HG03097 (cell line): ENCODE results near the gene NPAS4.
"Not testable (repeated sequence)": the region's sequence is repeated elsewhere in the genome, so short reads cannot be mapped to it uniquely, and the experiment has no call there.

Experiments
- ATAC-seq: cut with Tn5 transposase; IDR thresholded peaks from one replicate; pipeline ENCODE4 v1.9.1; 2021; ENCODE audit not compliant: unreplicated experiment, low FRiP score

Gene NPAS4

DNA sequence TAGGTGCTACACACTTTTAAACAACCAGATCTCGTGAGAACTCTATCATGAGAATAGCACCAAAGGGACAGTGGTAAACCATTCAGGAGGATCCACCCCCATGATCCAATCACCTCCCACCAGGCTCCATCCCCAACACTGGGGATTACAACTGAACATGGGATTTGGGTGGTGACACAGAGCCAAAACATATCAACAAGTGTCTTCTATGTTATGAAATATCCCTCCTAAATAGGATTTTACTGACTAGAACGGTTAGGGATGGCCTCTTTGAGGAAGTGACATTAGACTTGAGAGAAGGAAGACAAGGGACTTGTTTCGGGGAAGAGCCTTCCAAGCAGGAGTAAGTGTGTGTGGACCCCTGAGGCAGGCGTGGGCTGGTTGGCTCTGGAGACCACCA lies 29.7 kb downstream of the NPAS4 start:
- no peak for ATAC-seq

DNA sequence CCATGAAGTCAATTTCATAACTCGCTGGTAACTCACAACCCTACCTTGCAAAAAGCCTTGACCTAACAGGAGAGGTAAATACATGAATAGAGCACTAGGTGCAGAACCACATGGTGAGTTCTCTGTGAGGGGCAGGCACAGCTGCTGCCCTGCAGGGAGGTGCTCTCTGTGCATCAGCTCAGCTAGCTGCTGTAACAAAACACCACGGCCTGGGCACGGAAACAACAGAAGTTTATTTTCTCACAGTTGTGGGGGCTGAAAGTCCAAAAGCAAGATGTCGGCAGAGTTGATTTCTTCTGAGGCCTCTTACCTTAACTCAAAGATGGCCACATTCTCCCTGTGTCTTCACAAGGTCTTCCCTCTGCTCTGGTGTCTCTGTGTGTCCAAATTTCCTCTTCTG lies 30.8 kb downstream of the NPAS4 start:
- no peak for ATAC-seq

DNA sequence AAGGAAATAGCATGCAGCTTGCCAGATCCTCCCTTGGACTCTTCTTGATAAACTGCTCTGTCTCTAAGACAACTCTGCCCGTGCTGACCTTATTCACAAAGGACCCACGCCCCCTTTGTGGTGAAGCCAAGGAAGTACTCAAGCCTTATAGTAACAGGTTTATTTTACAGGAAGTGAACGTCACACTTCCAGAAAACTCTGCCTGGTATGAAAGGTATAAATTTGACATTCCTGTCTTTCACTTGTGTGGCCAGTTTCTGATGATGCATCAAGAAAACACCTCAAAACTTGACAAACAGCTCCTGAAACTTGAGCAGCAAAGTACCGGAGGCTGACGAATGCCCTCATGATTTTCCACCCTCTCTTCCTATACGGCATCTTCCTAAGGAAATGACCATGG lies 33.4 kb downstream of the NPAS4 start:
- no peak for ATAC-seq

DNA sequence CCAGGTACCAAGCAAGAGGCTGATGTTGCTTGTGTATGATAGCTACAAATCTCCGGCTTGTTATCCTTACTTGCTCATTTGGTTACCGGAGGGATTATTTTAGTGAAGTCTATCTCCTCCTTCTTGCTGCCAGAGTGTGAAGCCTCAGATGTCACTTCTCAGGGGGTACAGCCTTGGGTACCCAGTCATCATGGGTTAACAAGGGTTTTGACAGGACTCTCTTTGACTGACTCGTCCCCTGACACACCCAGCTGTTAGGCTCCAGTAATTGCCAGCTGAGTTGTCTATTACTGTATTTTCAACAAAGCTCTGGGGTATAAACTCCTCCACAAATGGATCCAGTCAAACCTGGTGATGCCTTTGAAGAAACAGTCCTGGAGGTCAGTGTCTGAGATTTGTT lies 34.0 kb downstream of the NPAS4 start:
- ATAC-seq, result no peak

DNA sequence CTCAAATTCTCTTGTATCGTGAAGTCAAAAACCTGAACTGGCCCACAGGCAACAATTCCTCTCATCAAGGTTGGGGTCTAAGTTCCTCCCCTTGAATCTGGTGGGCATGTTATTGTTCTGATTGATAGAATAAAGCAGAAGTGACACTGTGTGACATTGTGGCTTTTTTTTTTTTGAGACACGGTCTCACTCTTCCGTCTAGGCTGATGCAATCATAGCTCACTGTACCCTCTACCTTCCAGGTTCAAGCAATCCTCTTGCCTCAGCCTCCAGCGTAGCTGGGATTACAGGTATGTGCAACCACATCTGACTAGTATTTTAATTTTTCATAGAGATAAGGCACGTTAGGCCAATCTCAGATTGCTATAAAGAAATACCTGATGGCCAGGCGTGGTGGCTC lies 37.0 kb downstream of the NPAS4 start:
- no peak for ATAC-seq

DNA sequence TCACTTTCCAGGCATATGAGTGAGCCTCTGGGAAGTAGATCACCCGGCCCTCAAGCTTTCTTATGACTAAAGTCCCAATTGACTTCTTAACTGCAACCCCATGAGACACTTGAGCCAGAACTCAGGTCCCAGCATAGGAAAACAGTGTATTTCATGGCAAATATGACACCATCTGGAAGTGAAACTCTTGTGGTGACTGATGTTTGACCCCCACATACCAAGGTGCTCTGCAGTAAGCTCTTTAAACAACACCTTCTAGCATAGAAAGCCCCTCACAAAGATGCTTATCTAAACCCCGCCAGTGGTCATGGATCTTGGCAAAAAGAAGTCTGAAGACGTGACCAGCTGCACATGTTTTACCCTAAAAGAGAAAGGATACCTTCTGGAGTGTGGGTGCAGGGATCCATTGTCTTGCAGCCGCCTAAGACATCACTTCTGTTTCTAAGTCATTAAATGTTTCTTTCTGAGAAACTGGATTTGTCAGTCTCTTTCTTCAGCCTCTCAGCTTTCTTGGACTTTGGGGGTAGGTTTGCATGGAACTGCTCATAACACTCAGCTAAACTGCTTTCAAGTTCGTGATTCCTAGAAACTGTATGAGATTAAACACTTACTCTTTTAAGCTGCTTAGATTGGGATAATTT lies 38.4 kb downstream of the NPAS4 start:
- no peak for ATAC-seq

DNA sequence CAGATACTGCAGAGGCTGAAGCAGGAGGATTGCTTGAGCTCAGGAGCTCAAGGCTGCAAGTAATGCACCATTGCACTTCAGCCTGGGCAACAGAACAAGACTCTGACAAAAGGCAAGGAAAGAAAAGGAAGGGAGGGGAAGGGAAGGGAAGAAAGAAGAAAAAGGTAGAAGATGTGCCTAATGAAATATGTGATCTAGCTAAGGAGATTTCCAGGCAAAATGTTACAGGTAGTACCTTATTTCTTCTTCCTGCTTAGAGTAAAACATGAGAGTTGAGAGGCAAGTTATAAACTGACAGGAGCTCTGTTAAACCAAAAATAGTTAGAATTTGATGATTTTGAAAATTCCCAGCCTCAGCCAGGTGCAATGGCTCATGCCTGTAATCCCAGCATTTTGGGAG lies 41.2 kb downstream of the NPAS4 start:
- ATAC-seq, result no peak

DNA sequence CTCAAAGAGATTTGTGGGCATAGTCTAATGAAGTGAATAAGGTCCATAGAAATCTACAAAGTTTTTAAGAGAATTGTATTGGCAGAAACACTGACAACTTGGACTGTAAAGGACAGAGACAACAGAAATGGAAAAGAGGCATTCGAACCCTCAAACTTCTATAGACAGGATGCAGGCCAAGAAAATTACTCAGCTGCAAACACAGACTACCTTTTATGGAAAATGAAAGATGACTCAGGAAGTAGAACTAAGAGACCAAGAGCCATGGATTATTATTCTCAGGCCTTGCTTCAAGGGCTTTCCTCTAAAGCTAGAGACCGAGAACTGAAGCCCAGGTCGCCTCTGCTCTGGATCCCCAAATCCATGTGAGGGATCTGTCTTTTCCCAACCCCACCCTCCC lies 42.1 kb downstream of the NPAS4 start:
- ATAC-seq, result no peak

DNA sequence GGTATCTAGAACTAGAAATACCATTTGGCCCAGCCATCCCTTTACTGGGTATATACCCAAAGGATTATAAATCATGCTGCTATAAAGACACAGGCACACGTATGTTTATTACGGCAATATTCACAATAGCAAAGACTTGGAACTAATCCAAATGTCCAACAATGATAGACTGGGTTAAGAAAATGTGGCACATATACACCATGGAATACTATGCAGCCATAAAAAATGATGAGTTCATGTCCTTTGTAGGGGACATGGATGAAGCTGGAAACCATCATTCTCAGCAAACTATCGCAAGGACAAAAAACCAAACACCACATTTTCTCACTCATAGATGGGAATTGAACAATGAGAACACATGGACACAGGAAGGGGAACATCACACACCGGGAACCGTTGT lies 43.3 kb downstream of the NPAS4 start:
- ATAC-seq, result not testable (repeated sequence)

DNA sequence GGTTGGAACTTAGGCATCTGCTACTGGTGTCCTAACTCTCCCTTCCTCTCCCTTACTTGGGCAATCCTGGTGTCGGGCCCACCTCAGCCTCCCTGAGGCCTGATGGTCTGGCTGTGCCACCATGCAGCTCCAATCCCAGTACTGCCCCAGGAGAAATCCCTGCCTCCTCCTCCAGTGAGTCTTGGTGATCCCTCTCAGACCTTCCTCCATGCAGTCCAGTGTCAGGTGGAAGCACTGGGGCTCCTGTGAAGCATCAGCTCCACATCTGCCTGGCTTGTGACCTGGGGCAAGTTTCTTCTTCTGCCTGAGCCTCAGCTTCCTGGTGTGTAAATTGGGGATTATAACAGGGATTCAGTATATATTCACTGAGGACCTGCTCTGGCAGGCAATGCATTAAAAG lies 44.1 kb downstream of the NPAS4 start:
- no peak for ATAC-seq

DNA sequence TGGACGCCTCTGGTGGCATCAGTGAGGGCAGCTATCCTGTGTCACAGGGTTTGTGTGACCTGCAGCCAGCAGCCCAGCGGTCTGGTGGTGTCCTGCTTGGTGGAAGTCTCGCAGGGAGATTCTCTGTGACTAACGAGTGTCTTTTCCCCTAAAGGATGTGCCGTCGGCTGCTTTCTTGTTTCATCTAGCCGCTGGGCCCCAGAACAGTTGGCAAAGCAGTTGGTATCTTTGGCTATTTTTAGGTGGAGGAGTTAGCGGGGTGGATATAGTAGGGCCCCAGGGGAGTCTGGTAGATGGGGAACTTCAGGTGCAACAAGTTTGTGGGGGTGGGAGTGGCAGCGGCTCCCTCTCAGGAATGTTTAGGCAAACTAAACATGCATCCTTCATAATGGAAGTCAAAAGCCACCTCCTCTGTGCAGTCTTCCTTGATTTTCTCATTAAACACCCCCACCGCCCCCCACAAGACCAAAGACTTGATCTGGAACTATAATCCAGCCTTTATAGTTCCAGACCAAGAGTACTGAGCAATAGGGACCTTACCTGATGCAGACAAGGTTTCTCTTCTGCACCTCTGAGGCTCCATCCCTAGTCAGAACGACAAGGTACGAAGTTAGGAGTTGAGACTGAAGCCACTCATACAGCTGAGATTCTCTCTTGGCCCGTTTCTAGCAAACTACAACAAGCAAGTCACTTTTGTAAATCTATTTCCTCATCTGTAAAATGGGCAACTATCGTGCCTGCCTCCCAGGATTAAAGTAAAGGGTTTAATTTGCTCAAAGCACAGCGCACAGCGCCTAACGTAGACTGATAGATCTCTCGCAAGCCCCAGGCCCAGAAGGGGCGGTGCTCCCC lies 44.8 kb downstream of the NPAS4 start:
- ATAC-seq, result no peak

DNA sequence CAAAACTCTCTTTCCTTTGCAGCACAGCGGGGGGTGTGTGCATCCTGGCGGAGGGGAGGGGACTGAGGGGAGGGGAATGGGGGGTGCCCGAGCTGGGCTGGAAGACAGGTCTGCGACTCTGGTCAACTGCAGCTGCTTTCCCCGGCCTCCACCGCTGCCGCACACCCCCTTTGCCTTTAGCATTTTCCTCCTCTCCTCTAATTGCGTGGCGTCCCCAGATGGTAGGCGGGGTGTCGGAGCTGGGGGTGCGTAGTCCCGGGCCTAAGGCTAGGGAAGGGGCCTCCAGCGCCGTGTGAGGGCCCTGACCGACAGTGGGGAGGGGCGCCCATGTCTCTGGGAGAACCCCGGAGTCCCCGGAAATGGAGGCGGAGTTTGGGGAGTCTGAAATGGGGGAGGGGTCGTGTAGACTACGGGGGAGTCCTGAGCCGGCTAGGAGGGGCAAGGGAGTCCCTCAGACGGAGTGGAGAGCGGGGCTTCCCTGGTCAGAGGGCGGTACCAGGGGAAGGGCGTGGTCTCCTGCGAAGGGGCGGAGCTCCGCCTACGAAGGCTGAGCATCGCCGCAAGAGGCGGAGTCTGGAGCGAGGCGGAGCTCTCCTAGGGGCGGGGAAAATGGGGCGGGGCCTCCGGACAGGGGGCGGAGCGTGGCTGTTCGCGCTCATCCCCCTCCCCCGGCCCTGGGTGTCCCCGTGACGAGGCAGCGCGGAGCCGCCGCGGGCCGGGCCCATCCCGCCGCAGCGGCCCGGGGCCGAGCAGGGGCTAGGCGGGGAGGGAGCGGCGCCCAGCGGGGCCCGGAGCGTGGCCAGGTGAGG lies 45.6 kb downstream of the NPAS4 start, which contains the start of gene PELI3:
PELI3 (plus strand) TSS at position 681 of the 809 bp plus-strand sequence. CDS start 1,224 bp downstream, outside the sequence.
- ATAC-seq, result peak; percentile 69

DNA sequence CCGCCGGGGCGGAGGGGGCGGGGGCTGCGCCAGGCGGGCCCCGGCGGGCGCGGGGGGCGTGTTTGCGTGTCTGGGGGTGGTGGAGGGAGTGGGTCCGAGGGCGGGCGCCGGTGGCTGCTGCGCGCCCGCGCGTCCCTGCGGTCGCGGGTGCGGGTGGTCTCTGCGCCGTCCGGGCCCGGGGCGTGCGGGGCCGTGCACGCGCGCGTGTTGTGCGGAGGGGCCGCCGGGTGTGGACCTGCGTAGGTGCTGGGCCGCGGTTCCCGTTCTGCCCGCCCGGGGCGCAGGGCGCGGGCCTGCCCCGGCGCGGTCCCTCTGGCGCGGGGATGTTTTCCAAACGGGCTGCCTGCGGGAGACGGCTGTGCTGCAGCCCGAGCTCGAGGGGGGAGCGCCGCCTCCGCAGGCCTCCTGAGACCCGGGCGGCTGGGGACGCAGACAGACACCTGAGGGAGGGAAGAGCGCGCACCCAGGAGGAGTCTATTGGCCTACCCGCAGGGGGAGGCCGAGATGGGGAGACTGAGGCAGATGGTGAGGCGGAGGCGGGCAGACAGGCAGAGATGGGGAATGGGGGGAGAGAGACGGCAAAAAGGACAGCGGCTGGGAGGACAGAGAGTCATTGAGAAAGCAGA lies 46.3 kb downstream of the NPAS4 start:
- ATAC-seq, result no peak

DNA sequence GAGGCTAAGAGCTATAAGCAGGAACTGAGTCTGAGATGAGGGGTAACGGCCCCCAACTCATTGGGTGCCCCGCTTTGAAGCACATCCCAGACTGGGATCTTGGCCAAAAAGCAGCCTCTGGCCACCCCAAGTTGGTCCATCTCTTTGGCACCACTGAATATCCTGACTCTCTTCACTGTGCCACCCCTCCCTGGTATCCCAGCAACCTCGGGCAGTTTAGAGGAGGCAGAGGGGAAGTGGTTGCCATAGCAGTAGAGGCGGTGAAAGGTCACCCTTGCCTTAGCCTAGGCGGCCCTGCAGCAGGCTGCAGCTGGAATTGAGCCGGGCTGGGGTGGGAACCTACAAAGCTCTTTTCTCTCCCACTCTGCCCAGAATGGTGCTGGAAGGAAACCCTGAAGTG lies 46.9 kb downstream of the NPAS4 start:
- no peak for ATAC-seq

DNA sequence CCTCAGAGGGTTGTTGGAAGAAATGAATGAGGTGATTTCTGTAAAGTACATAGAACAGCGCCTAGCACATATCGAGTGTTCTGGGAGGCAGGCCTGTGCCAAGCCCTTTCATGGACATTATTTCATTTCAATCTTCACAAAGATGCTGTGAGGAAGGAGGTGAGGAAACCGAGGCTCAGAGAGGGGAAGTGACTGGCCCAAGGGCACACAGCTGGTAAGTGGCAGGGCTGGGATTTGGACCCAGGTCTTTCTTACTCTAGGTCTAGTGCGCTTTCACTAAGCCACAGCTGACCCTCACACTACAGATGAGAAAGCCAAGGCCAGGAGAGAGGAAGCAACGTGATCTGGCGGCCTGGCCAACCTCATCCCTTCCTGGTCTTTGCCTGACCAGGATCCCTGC lies 47.9 kb downstream of the NPAS4 start:
- no peak for ATAC-seq

DNA sequence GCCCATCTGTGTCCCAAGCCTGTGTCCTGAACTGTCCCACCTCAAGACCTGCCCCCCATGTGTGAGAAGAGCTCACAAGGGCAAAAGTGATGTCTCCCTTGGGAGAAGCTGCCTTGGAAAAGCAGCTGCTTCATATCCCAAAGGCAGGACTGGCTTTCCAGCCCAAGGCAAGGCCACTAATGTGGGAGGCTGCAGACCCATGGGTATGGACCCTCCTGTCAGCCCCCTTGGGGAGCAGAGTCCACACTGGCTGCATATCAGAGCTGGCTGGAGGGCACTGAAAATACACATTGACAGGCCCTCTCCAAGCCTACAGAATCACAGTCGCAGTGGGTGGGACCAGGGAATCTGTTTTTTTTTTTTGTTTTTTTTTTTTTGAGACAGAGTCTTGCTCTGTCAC lies 48.6 kb downstream of the NPAS4 start:
- ATAC-seq, result no peak

DNA sequence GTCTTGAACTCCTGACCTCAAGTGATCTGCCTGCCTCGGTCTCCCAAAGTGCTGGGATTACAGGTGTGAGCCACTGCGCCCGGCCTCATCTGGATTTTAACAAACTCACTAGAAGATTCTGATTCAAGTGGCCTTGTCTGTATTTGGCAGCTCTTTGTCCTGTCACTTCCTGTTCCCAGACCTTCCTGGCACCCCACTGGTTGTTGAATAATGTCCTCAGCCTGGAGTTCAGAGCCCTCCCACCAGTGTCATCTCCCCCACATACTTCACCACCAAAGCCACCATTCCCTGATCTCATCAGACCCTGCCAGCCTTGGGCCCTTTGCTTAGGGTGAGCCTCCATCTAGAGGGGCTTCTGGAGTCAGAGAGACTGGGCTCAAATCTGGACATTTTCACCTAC lies 49.2 kb downstream of the NPAS4 start:
- no peak for ATAC-seq

DNA sequence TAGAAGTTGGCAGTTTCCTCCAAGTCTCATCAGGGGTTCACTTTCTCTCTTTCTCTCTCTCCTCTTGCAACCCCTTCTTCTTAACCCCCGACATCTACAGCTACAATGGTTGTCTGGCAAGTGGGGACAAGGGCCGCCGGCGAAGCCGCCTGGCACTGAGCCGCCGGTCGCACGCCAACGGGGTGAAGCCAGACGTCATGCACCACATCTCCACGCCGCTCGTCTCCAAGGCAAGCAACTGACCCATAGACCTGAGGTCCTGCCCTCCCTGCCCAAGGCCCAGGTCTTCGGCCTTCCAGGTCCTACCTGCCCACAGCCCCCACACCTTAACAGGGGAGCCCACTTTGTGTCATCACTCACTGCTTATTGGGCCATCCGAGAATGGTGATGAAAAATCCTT lies 50.3 kb downstream of the NPAS4 start:
- ATAC-seq, result no peak

DNA sequence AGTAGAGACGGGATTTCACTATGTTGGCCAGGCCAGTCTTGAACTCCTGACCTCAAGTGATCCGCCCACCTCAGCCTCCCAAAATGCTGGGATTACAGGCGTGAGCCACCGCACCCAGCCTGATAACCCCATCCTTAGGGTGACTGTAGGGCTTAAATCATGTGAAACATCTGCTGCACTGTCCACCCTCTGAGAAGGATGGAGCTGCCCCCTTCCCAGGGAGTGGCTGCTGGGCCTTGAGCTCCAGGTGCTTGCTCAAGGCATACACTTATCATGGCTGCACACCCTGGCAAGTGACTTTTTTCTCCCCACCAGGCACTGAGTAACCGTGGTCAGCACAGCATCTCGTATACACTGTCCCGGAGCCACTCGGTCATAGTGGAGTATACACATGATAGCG lies 51.2 kb downstream of the NPAS4 start:
- no peak for ATAC-seq

DNA sequence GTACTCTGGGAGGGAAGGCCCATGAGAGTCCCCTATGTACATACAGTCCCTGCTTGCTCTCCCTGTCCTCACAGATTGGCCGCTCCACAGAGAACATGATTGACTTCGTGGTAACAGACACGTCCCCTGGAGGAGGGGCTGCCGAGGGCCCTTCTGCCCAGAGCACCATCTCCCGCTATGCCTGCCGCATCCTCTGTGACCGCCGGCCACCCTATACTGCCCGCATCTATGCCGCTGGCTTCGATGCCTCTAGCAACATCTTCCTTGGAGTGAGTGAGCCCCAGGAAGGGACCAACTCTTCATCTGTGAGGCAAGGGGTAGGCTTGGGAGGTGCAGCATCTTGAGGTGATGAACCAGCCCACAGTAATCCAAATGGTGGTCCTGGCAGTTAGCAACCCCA lies 52.3 kb downstream of the NPAS4 start:
- ATAC-seq, result no peak
